Liver (tissue), 9 donors: Measurements from ENCODE around the gene RGS7. TPM values are rescaled to one million over a fixed set of nuclear protein-coding genes. Genes with fewer than 3 reads are reported as not detected.

Experiments used
- DNase-seq: peaks from one replicate; pipeline ENCODE4 v3.0.0-alpha.2; 2017; ENCODE audit warnings: low spot score
- H3K27ac ChIP-seq, 2 donors: one replicate each; pipeline ENCODE4 v1.7.0; 2013; ENCODE audit warnings: inconsistent platforms in 2 of 2, low read length in 2 of 2, control low read depth in 1 of 2, low read depth in 1 of 2, mild to moderate bottlenecking in 1 of 2
- H3K27me3 ChIP-seq, 4 donors: one replicate each; pipeline versions ENCODE4 v1.6.1 to v1.7.0; 2013; ENCODE audit warnings: low read length in 3 of 4, inconsistent platforms in 1 of 4, mild to moderate bottlenecking in 1 of 4, moderate library complexity in 1 of 4; ENCODE audit not compliant: control insufficient read depth in 4 of 4, insufficient read depth in 4 of 4
- H3K36me3 ChIP-seq, 4 donors: one replicate each; pipeline versions ENCODE4 v1.6.1 to v1.7.0; 2013; ENCODE audit warnings: low read length in 3 of 4, mild to moderate bottlenecking in 3 of 4, low read depth in 1 of 4, moderate library complexity in 1 of 4; ENCODE audit not compliant: control insufficient read depth in 4 of 4, insufficient read depth in 3 of 4
- H3K4me1 ChIP-seq, 4 donors: one replicate each; pipeline versions ENCODE4 v1.6.1 to v1.7.0; 2013; ENCODE audit warnings: low read length in 3 of 4, mild to moderate bottlenecking in 3 of 4, moderate library complexity in 1 of 4; ENCODE audit not compliant: control insufficient read depth in 4 of 4, insufficient read depth in 4 of 4
- H3K4me3 ChIP-seq, 3 donors: one replicate each; pipeline versions ENCODE4 v1.6.1 to v1.7.0; 2013; ENCODE audit warnings: low read length in 3 of 3, control low read depth in 1 of 3, low read depth in 1 of 3, mild to moderate bottlenecking in 1 of 3
- H3K9ac ChIP-seq, 2 donors: one replicate each; pipeline ENCODE4 v1.7.0; 2013; ENCODE audit warnings: low read length in 2 of 2, mild to moderate bottlenecking in 2 of 2, moderate library complexity in 2 of 2, control low read depth in 1 of 2, low read depth in 1 of 2
- H3K9me3 ChIP-seq, 4 donors: one replicate each; pipeline versions ENCODE4 v1.6.1 to v1.7.0; 2013; ENCODE audit warnings: low read length in 3 of 4; ENCODE audit not compliant: control insufficient read depth in 4 of 4
- EGR1 ChIP-seq, 2 donors: IDR thresholded peaks; 2 replicates each; pipeline ENCODE4 v1.6.1; 2016 to 2018; ENCODE audit warnings: antibody characterized with exemption in 2 of 2, low read depth in 2 of 2
- FOXA1 ChIP-seq: IDR thresholded peaks from 2 replicates; pipeline ENCODE4 v1.6.1; 2016; ENCODE audit warnings: antibody characterized with exemption
- FOXA2 ChIP-seq: IDR thresholded peaks from 2 replicates; pipeline ENCODE4 v1.6.1; 2016; ENCODE audit warnings: antibody characterized with exemption
- GABPA ChIP-seq, 2 donors: IDR thresholded peaks in 1 of 2; conservative IDR thresholded peaks in 1 of 2; 2 replicates each; pipeline ENCODE4 v1.6.1; 2016; ENCODE audit warnings: antibody characterized with exemption in 2 of 2, mild to moderate bottlenecking in 1 of 2, moderate library complexity in 1 of 2
- HNF4A ChIP-seq, 2 donors: conservative IDR thresholded peaks; 2 replicates each; pipeline ENCODE4 v1.6.1; 2016; ENCODE audit warnings: antibody characterized with exemption in 2 of 2, mild to moderate bottlenecking in 2 of 2
- HNF4G ChIP-seq: IDR thresholded peaks from 2 replicates; pipeline ENCODE4 v1.6.1; 2016; ENCODE audit warnings: antibody characterized with exemption
- JUND ChIP-seq, 2 donors: IDR thresholded peaks; 2 replicates each; pipeline ENCODE4 v1.6.1; 2016; ENCODE audit warnings: antibody characterized with exemption in 2 of 2
- NR2F2 ChIP-seq: IDR thresholded peaks from 2 replicates; pipeline ENCODE4 v1.6.1; 2016; ENCODE audit warnings: antibody characterized with exemption
- RXRA ChIP-seq, 2 donors: IDR thresholded peaks; 2 replicates each; pipeline ENCODE4 v1.6.1; 2017 to 2018; ENCODE audit warnings: antibody characterized with exemption in 2 of 2, mild to moderate bottlenecking in 1 of 2
- SP1 ChIP-seq: IDR thresholded peaks from 2 replicates; pipeline ENCODE4 v1.6.1; 2018; ENCODE audit warnings: antibody characterized with exemption, mild to moderate bottlenecking
- TAF1 ChIP-seq: conservative IDR thresholded peaks from 2 replicates; pipeline ENCODE4 v1.6.1; 2016; ENCODE audit warnings: antibody characterized with exemption, mild to moderate bottlenecking
- YY1 ChIP-seq: IDR thresholded peaks from 2 replicates; pipeline ENCODE4 v1.6.1; 2016; ENCODE audit warnings: antibody characterized with exemption, mild to moderate bottlenecking
- ZBTB33 ChIP-seq: IDR thresholded peaks from 2 replicates; pipeline ENCODE4 v1.6.1; 2016; ENCODE audit warnings: antibody characterized with exemption
- WGBS: extraction: QIAGEN DNeasy Blood & Tissue Kit; methylation state at CpG from one replicate; pipeline ENCODE4 v1.1.7; 2013; 5-methylcytosine and 5-hydroxymethylcytosine counted together
- polyA plus RNA-seq, 2 donors: library from polyadenylated mRNA; stranded (reverse) in 1 of 2; unstranded in 1 of 2; fragments of 200-250 nt in 1 of 2; fragments of >200 nt in 1 of 2; fragmentation: Nextera tagmentation in 1 of 2; extraction: Ambion mirVana in 1 of 2; gene quantifications; one replicate each; pipeline versions ENCODE4 v1.2.1 to v1.2.3, GENCODE V29; 2013 to 2015
- total RNA-seq, 2 donors: library from RNA; depleted of rRNA; stranded (reverse); fragments of >200 nt; gene quantifications; one replicate each; pipeline ENCODE4 v1.2.3, GENCODE V29; 2014
- TF ChIP-seq, protein P1 (sequence below): IDR thresholded peaks from 2 replicates; pipeline ENCODE4 v1.6.1; 2016; ENCODE audit warnings: antibody characterized with exemption
- TF ChIP-seq, protein P2 (sequence below): IDR thresholded peaks from 2 replicates; pipeline ENCODE4 v1.6.1; 2016; ENCODE audit warnings: antibody characterized with exemption, mild to moderate bottlenecking
- TF ChIP-seq, protein P3 (sequence below): fragments of 150-350 bp; IDR thresholded peaks from 2 replicates; pipeline ENCODE4 v1.5.1; 2017; ENCODE audit warnings: improper control_type of control experiment, low read depth, low read length; ENCODE audit not compliant: missing input control
- donor health status: healthy.
- donor health status: healthy.
- donor health status: healthy.
- donor health status: healthy.
- donor health status: healthy.

RGS7 gene
- total and polyA plus RNA-seq, 4 donors = 0.05 to 0.18 TPM; not detected in 2

DNA sequence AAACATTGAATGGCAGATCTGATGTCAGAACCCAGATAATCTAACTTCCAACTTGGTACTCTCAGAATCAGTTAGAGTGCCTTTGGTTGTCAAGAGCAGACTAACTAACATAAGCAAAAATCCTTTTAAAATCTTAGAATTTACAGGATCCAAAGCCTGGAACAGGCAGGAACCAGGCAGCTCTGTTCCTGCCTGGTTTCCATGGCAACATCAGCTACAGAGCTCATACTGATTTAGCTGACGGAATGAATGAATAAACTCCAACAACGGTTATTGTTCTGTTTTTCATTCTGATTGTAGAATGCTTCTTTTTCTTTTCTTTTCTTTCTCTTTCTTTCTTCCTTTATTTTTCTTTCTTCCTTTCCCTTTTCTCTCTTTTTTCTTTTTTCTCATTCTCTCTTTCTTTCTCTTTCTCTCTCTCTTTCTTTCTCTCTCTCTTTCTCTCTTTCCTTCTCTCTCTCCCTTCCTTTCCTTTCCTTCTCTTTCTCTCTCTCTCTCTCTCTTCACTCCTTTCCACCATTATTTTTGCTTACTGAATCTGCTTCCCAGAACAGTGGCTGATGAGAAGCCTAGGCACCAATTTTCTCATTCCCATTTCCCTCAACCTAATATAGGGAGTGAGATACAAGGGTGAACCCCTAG, 121.6 kb downstream of the RGS7 start:
- Histone ChIP-seq H3K9ac (no peak overlapping the region), H3K27me3 (no peaks in the 10 kb centered on the region), H3K9me3 (no peaks in the 10 kb centered on the region), H3K4me3 (no peak overlapping the region), H3K27ac (no peak overlapping the region), H3K4me1 (no peaks in the 10 kb centered on the region), H3K36me3 (no peaks in the 10 kb centered on the region)
- no peak for DNase-seq
- TF ChIP-seq ZBTB33 = no peak
- TF ChIP-seq, protein P1, sequence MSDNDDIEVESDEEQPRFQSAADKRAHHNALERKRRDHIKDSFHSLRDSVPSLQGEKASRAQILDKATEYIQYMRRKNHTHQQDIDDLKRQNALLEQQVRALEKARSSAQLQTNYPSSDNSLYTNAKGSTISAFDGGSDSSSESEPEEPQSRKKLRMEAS = no peak
- TF ChIP-seq, protein P2, sequence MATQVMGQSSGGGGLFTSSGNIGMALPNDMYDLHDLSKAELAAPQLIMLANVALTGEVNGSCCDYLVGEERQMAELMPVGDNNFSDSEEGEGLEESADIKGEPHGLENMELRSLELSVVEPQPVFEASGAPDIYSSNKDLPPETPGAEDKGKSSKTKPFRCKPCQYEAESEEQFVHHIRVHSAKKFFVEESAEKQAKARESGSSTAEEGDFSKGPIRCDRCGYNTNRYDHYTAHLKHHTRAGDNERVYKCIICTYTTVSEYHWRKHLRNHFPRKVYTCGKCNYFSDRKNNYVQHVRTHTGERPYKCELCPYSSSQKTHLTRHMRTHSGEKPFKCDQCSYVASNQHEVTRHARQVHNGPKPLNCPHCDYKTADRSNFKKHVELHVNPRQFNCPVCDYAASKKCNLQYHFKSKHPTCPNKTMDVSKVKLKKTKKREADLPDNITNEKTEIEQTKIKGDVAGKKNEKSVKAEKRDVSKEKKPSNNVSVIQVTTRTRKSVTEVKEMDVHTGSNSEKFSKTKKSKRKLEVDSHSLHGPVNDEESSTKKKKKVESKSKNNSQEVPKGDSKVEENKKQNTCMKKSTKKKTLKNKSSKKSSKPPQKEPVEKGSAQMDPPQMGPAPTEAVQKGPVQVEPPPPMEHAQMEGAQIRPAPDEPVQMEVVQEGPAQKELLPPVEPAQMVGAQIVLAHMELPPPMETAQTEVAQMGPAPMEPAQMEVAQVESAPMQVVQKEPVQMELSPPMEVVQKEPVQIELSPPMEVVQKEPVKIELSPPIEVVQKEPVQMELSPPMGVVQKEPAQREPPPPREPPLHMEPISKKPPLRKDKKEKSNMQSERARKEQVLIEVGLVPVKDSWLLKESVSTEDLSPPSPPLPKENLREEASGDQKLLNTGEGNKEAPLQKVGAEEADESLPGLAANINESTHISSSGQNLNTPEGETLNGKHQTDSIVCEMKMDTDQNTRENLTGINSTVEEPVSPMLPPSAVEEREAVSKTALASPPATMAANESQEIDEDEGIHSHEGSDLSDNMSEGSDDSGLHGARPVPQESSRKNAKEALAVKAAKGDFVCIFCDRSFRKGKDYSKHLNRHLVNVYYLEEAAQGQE = no peak
- no peak for TF ChIP-seq NR2F2
- TF ChIP-seq, protein P3, sequence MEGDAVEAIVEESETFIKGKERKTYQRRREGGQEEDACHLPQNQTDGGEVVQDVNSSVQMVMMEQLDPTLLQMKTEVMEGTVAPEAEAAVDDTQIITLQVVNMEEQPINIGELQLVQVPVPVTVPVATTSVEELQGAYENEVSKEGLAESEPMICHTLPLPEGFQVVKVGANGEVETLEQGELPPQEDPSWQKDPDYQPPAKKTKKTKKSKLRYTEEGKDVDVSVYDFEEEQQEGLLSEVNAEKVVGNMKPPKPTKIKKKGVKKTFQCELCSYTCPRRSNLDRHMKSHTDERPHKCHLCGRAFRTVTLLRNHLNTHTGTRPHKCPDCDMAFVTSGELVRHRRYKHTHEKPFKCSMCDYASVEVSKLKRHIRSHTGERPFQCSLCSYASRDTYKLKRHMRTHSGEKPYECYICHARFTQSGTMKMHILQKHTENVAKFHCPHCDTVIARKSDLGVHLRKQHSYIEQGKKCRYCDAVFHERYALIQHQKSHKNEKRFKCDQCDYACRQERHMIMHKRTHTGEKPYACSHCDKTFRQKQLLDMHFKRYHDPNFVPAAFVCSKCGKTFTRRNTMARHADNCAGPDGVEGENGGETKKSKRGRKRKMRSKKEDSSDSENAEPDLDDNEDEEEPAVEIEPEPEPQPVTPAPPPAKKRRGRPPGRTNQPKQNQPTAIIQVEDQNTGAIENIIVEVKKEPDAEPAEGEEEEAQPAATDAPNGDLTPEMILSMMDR = no peak
- TF ChIP-seq SP1 = no peak
- TF ChIP-seq JUND (IDR thresholded peaks at IDR 0.05) = no peak
- no peak for TF ChIP-seq FOXA2
- TF ChIP-seq GABPA (IDR thresholded peaks at IDR 0.05 in 1 of 2, conservative IDR thresholded peaks at IDR 0.05 in 1 of 2) = no peak
- TF ChIP-seq FOXA1 = no peak
- TF ChIP-seq EGR1 (IDR thresholded peaks at IDR 0.05; ENCODE audit: low read depth in 2 of 2) = no peak
- no peak for TF ChIP-seq YY1
- TF ChIP-seq TAF1 = no peak
- no peak for TF ChIP-seq HNF4A (conservative IDR thresholded peaks at IDR 0.05)
- WGBS = 63% methylated on average over 2 of the region's 2 CpGs

GRCh38 chr1:241229711-241230110, 127.3 kb downstream of the RGS7 start:
- 67% methylated on average over 5 of the region's 5 CpGs for WGBS
- Histone ChIP-seq H3K27ac (no peak overlapping the region), H3K9me3 (no peaks in the 10 kb centered on the region), H3K27me3 (no peaks in the 10 kb centered on the region), H3K9ac (no peak overlapping the region), H3K4me3 (no peak overlapping the region), H3K36me3 (no peaks in the 10 kb centered on the region), H3K4me1 (peaks cover 1 to 6% (median 4%) of the 10 kb centered on the region in 4 donors)
- no peak for DNase-seq
- no peak for TF ChIP-seq GABPA (IDR thresholded peaks at IDR 0.05 in 1 of 2, conservative IDR thresholded peaks at IDR 0.05 in 1 of 2)
- TF ChIP-seq HNF4A (conservative IDR thresholded peaks at IDR 0.05) = no peak
- TF ChIP-seq FOXA2 = no peak
- TF ChIP-seq, protein P1 = no peak
- no peak for TF ChIP-seq TAF1
- no peak for TF ChIP-seq SP1
- TF ChIP-seq RXRA (IDR thresholded peaks at IDR 0.05) = no peak
- no peak for TF ChIP-seq HNF4G
- TF ChIP-seq EGR1 (IDR thresholded peaks at IDR 0.05; ENCODE audit: low read depth in 2 of 2) = no peak
- no peak for TF ChIP-seq JUND (IDR thresholded peaks at IDR 0.05)
- no peak for TF ChIP-seq YY1
